Measurements from ENCODE around the gene METTL27.
"Not testable (repeated sequence)": the region's sequence is repeated elsewhere in the genome, so short reads cannot be mapped to it uniquely, and the experiment has no call there.

The METTL27 gene

DNA sequence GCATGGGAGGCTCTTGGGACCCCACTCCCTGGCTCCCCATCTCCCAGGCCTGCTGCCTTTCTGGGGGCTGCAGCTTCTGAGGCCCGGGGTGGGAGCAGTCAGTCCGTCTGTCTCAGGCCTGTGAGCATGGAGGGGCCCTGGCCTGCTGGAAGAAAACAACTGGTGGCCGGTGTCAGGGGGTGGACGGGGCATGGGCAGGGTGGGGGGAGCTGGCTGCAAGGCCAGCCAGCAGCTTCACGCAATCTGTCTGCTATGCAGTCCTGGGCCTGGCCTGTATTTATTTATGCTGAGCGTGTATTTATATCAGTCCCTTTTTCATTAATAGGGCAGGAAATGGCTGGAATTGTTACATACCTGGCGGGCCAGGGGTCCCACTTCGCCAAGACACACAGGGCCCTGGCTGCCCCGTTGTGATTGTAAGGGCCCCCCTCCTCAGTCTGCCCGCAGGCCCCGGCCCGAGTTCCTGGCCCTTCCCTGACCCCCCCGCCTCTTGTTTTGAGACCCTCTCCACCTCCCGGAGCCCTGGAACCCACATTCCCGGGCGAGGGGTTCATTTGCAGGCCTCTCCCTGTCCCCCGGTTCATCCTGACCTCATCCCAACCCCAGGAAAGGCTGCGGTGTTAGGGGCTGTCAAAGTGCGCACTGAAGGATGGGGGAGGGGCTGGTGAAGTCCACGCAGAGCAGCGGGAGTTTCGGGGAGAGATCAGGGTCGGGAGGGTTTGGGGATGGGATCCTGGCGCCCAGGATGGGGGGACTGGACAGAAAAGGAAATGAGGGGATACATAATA is 26.9 kb upstream of the METTL27 start:
- DNase-seq: no peak

DNA sequence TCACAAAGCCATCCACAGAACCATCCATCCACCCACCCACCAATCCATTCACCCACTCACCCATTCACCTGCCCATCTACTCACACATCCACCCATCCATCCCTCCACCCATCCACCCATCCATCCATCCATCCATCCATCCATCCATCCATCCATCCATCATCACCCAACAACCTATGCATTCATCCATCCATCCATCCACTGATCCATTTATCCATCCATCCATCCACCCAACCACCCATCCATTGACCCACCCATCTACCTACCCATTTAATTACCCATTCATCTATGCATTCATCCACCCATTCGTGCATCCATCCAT is 24.1 kb upstream of the METTL27 start:
- no peak for DNase-seq

DNA sequence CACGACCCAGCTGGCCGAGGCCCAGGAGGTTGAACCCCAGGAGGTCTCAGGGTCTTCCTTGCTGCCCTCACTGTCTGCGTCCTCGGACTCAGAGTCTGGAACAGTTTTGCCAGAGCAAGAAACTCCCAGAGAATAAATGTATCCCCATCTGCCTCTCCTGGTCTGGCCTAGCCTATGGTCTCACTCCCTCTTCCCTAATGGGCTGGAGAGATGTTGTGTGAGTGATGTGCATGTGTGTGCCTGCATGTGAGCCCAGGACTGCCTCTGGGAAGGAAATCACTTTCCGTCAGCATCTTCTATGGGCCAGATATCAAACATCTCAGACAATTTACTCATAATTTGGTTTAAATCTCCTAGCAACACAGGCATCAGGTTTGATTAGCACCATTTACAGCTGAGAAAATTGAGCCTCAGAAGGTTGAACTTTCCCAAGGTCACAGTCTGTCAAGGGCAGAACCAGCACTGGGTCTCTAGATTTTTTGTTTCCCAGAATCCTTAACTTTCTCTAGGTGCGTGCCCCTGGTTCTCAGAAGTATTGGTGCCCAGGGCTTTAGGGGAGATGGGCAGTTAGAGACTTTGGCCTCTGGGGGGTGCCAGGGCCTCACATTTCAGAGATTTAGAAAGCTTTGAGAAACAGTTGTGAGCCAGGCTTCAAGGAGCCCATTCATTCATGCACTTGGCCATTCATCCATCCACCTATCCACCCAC is 23.6 kb upstream of the METTL27 start:
- DNase-seq: no peak

DNA sequence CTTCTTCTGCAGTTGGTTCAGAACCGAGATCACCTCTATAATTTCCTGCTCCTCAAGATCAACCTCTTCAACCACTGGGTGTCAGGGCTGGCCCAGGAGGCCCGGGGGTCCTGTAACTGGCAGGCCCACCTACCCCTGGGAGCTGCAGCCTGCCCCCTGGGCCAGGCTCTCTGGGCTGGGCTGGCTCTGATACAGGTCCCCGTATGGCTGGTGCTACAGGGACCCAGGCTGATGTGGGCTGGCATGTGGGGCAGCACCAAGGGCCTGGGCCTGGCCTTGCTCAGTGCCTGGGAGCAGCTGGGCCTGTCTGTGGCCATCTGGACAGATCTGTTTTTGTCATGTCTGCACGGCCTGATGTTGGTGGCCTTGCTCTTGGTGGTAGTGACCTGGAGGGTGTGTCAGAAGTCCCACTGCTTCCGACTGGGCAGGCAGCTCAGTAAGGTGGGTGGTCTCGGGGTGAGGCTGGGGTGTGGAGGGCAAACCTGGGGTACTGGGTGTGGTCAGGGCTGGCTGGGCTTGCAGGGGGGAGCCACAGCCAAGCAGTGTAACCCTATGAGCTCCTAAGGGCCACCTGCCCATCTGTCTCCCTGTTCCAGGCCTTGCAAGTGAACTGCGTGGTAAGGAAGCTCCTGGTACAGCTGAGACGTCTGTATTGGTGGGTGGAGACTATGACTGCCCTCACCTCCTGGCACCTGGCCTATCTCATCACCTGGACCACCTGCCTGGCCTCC is 22.8 kb upstream of the METTL27 start:
- DNase-seq: no peak

DNA sequence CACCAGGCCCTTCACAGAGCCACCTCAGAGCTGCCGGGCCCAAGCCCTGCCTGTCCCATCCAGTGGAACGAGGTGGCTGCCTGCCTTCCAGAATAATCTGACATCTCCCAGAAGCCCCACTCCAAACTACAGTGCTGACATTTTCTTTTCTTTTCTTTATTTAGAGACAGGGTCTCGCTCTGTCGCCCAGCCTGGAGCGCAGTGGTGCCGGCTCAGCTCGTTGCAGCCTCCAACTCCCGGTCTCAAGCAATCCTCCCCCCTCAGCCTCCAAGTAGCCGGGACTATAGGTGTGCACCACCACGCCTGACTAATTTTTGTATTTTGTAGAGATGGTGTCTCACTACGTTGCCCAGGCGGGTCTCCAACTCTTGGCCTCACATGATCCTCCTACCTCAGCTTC is 19.0 kb upstream of the METTL27 start:
- no peak for DNase-seq

DNA sequence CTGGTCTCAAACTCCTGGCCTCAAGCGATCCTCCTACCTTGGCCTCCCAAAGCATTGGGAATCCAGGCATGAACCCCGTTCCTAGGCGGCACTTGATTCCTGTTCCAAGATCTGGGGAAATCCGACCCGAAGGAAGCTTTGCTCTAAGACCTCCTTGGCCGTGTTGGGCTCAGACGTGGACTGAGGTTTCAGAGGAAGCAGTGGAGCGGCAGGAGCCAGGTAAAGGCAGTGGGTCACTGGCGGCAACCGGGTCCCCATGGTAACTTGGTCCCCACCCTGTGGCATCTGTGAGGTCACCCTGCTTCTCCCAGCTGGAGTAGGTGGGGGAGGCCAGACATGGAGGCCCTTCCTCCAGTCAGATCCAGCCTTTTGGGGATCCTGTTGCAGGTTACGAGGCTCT is 18.5 kb upstream of the METTL27 start, which contains the start of gene TMEM270:
TMEM270 (plus strand) TSS at position 301 of the 400 bp plus-strand sequence; CDS start at position 337, 36 bp downstream.
- DNase-seq: no peak

DNA sequence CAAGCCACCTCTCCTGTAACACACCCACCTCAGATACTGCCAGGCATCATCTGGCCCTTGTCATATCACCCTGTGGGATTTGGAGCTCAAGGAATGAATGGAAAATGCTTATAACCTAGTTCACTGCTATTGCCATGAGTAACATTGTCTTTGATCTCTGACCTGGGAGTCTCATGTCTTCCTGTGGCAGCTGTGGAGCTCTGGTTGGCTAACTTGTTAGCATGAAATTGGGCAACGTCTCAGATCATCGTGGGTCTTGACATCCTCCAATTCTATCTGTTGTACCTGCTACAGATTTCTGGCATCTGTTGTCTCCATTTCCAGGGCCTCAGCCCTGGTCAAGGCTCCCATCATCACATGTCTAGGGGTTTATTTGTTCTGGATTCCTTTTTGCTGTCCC is 16.5 kb upstream of the METTL27 start:
- DNase-seq: no peak

DNA sequence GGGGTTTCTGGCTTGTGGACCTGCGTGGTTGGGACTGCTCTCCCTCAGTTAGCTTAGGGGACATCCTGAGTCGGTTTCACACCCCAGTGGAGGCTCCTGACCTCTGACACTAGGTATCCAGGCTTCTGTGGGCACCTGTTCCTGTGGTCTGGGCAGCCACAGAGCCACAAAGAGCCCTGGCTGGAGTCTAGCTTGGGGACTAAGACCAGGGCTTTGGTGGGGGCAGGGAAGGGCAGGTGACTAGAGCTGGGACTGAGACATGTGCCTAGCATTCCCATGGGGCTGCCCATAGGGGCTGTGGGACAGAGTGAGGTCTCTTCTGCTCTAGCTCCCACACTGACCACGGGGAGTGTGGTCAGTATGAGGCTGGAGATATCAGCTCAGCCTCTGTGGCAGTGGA is 14.6 kb upstream of the METTL27 start:
- DNase-seq: no peak

DNA sequence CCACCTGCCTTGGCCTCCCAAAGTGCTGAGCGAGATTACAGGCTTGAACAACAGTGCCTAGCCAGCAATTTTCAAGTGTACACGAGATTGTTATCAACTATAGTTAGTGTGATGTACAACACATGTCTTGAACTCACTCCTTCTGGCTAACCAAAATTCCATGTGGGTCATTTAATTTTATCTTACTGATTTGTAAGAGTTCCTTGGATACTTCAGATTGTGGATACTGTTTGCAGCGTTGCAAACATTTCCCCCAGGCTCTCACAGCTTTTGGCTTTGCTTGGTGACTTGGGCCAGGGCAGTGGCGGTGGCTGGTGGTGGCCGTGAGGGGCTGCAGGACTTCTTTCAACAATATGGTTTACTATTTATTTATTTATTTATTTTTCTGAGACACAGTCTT is 10.2 kb upstream of the METTL27 start:
- no peak for DNase-seq

DNA sequence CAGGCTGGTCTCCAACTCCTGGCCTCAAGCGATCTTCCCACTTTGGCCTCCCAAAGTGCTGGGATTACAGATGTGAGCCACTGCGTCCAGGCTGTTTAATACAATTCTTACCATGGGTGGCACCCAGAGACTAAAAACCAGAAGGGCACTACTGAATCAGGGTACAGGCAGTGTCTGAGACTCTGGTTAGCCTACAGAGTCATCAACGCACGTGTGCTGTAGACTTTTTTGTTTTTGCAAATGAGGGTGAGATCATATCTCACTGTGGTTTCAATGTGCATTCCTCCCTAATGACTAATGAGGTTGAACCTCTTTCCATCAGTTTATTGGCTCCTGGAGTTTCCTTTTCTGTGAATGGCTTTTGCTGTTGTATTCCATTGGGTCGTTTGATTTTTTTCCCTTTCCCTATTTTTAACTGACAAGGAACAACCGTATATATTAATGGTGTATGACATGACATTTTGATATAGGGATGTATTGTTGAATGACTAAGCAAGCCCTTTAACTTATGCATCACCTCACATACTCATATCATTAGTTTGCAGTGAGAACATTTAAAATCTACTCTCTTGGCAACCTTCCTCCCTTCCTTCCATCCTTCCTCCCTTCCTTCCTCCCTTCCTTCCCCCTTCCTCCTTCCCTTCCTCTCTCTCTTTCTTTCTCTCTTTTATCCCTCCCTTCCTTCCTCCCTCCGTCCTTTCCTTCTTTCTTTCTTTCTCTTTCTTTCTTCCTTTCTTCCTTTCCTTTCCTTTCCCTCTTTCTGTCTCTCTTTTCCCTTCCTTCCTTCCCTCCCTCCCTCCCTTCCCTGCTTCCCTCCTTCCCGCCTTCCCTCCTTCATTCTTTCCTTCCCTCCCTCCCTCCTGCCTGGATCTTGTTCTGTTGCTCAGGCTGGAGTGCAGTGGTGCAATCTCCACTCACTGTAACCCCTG is 9.4 kb upstream of the METTL27 start:
- peak; percentile 19 for DNase-seq

DNA sequence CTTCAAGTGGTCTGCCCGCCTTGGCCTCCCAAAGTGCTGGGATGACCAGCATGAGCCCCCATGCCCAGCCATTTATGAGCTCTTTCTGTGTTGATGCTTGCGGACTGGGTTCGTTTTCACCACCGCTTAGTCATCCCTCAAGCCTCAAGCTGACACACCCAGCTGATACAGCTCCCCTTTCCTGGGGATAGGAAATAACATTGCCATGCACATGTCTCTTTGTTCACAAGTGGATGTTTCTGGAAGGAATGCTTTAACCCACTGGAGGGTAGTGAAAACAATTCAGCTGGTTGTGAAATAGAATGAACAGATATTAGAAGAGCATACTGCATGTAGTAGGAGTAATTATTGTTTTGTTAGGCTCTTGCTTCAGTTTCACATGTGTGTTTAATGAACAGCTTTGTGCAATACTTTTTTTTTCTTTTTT is 8.5 kb upstream of the METTL27 start:
- no peak for DNase-seq

DNA sequence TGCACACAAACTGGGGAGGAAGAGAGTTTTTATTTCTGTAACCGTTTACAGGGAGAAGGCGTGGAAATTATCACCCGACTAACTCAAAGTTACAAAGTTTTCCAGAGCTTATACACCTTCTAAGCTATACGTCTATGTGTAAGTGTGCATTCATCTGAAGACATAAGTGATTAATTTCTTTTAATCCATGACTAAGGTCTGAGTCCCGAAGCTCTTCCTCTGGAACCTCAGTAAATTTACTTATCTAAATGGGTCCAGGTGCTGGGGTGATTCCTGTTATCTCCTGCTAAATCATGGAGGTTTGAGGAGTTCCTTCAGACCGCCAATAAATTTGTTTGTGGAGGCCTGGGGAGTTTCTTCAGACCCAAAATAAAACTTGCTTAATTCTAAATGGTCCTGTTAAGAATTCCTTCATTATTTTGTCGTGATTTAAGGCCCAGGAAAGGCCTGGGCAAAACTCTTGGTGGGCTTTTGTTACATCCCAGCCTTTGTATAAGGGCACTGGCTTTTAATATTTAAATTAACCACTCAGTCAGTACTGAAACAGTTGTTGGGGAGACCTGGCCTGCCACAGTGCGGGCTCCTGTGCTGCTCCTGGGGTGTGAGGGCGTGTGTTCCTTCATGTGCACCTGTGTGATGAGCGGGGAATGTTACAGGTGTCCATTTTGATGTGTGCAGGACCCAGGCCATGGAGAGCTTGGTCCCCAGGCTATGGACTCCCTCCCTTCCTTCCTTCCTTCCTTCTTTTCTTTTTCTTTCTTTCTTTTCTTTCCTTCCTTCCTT is 5.8 kb upstream of the METTL27 start:
- DNase-seq: no peak

DNA sequence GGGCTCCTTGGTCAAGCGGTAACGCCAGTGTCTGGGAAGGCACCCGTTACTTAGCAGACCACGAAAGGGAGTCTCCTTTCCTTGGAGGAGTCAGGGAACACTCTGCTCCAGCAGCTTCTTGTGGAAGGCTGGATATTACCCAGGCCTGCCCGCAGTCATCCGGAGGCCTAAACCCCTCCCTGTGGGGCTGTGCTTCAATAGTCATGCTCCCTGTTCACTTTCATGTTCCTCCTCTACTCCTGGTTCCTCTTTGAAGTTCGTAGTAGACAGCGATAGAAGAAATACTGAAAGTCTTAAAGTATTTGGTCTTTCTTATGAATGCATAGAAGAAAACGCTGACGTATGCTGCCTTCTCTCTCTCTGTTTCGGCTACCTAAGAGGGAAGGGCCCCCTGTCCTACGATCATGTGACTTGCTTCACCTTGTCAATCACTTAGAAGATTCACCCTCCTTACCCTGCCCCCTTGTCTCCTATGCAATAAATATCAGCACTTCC is 3.4 kb upstream of the METTL27 start:
- DNase-seq: not testable (repeated sequence)

DNA sequence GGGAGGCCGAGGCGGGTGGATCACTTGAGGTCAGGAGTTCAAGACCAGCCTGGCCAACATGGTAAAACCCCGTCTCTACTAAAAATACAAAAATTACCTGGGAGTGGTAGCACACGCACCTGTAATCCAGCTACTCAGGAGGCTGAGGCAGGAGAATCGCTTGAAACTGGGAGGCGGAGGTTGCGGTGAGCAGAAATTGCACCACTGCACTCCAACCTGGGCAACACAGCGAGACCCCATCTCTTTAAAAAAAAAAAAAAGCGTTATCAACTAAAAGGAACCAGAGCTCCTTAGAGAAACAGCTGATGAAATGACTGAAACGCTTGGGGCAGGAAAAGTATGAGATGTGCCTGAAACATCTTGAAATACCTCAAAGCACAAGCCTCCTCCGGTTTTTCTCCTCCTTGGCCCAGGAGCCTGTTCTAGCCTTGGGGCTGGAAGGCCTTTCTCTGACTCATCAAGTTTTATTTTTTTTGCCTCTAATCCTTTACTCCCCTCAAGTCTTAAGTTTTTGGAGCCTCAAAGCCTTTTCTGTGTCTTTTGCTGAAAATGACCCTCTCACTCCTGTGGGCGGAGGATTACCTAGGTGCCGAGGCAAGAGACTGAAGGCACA is 2.6 kb upstream of the METTL27 start:
- no peak for DNase-seq

DNA sequence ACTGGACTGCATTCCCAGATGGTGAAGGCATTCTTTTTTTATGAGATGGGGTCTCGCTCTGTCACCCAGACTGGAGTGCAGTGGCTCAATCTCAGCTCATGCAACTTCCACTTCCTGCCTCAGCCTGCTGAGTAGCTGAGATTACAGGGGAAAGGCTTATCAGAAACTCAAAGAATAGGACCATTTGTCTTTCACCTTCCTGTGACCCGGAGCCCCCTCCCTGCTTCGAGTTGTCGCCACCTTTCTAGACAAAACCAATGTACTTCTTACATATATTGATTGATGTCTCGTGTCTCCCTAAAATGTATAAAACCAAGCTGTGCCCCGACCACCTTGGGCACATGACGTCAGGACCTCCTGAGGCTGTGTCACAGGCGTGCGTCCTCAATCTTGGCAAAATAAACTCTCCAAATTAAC is 1.8 kb upstream of the METTL27 start:
- no peak for DNase-seq

DNA sequence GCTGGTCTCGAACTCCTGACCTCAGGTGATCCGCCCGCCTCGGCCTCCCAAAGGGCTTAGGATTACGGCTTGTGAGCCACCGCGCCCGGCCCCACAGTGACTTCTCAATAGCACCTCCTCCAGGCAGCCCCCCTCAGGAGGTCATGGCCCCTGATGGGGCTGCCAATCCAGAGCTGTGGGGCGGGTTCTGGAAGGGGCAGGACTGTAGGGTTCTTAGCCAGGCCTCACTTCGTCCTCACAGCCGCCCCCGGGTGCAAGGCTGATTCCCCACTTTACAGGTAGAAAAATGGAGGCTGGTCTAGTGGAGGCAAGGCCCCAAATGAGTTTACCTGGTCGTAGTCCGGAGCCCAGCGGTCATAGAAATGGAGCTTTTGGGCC is 638 bp downstream of the METTL27 start:
- no peak for DNase-seq

DNA sequence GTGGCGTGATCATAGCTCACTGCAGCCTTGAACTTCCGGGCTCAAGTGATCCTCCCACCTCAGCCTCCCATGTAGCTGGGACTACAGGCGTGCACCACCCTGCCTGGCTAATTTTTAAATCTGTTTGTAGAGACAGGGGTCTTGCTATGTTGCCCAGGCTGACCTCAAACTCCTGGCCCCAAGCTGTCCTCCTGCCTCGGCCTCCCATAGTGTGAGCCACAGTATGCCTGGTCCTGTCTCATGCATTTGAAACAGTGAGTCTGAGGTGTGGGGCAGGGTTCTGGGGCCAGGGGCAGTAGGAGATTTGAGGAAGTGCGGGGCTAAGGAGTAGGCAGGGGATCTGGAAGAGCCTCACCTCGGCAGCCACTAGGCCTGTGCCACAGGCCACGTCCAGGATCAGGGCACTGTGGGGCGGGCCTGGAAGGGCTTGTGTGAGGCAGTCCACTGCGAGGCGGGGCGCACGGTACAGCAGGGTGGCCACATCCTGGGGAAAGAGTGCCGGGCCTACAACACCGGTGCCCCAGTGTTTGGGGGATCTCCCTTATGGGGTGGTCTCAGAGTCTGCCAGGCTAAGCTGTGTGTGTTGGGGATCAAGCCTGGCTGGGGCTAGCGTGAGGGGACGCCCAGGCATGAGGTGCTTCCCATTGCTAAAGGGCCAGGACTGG is 1.5 kb downstream of the METTL27 start:
- DNase-seq: no peak

DNA sequence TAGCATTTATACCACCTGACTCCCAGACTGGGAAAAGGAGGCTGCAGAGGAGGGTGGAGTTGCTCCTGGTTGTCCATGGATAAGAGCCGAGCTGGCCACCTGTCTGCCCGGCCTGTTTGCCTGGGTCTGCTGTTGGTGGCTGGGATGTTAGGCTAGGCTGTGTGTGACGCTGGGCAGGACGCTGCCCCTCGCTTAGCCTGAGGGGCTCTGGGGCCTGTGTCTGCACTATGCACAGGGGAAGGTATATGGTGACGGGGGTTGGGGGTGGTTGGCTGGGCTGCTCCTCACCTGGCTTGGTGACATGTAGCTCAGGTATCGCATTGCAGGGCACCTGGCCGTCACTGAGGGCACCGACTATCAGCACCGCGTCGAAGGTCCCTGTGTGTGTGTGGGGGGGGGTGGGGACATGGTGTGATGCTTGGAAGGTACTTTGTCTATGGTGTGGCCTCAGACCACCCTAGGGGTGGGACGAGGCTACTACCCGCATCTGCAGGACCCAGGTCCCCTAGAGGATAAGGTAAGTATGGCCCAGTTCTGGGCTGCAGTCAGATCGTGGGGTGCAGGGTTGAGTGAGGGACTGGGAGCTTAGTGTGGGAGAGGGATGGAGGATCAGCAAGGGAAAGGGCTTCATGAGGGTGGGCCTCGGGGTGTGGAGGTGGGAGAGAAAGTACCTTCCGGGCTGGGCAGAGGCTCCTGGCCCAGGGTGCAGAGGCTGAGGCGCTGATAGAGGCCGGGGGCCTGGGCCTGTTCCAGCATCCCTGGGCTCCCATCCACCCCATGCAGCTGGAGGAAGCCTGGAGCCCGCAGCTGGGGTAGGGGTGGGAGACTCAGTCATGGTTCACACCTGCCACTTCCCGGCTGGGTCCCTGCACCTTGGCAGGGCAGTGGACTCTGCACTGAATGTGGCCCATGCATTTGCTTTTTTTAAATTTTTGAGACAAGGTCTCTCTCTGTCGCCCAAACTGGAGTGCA is 2.3 kb downstream of the METTL27 start:
- DNase-seq: no peak

DNA sequence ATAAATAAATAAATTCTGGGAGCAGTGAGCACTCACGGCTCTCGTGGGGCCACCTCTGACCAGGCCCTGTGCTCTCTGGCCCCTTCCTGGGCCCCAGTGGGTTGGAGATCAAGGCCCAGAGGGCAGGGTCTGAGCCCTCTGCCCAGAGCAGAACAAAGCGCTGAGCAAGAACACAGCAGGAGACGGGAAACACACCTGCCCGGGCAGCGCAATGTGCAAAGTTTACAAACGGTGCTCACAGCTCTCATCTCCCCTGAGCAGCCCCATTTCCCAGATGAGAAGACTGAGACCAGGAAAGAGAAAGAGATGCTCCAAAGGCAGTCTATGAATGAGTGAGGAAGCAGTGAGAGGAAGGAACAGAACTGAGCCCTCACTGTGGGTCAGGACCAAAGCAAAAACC is 3.0 kb downstream of the METTL27 start:
- no peak for DNase-seq

DNA sequence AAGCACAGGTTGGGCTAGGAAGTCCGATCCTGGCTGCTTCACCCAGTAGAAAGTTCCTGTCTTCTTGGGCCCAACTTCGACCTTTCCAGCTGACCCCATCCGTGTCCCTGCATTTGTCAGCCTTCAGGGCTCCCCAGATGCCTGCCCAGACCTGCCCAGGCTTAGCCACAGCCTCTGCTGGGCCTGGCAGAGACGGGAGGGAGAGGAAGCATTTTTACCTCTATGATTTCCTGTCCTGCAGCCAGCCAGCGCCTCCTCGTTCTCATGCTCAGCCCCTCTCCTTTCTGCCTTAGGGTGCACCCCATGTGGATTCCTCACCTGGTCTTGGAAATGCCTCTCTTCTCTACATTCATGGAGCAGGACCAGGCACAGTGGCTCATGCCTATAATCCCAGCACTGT is 3.7 kb downstream of the METTL27 start:
- no peak for DNase-seq
